DMS153 treated with DMSO at 0.1 percent for 48 hours (cell line): ENCODE measurements around the gene NTN4.
"Not testable (repeated sequence)": the region's sequence is repeated elsewhere in the genome, so short reads cannot be mapped to it uniquely, and the experiment has no call there.

ENCODE experiments used
- DNase-seq: peaks from one replicate; lab custom pipeline; 2025; ENCODE audit not compliant: unreplicated experiment; lab: John Stamatoyannopoulos, UW

Gene NTN4

GRCh38 chr12:95796982-95797289 is 6.4 kb upstream of the NTN4 start:
- no peak for DNase-seq

GRCh38 chr12:95796225-95796981 is 5.8 kb upstream of the NTN4 start:
- no peak for DNase-seq

GRCh38 chr12:95790917-95791849 is 619 bp upstream of the NTN4 start:
- peak; percentile 15 for DNase-seq

- peak; percentile 52 for DNase-seq
These were observed 1.2 kb downstream of the NTN4 start for GRCh38 chr12:95789126-95790032.

- no peak for DNase-seq
These were observed 1.9 kb downstream of the NTN4 start for GRCh38 chr12:95788637-95789036.

- DNase-seq, result no peak
These were observed 3.2 kb downstream of the NTN4 start for GRCh38 chr12:95787274-95787818.

GRCh38 chr12:95784915-95785314 is 5.6 kb downstream of the NTN4 start:
- no peak for DNase-seq

GRCh38 chr12:95784286-95784685 is 6.3 kb downstream of the NTN4 start:
- no peak for DNase-seq

- DNase-seq, result not testable (repeated sequence)
These were observed 15.1 kb downstream of the NTN4 start for GRCh38 chr12:95775466-95775865.

- DNase-seq, result no peak
These were observed 16.1 kb downstream of the NTN4 start for GRCh38 chr12:95774311-95775045.

- DNase-seq, result no peak
These were observed 17.2 kb downstream of the NTN4 start for GRCh38 chr12:95773320-95773719.

GRCh38 chr12:95767703-95768102 is 22.9 kb downstream of the NTN4 start:
- DNase-seq, result no peak

GRCh38 chr12:95766356-95767019 is 24.1 kb downstream of the NTN4 start:
- no peak for DNase-seq

GRCh38 chr12:95764848-95765247 is 25.7 kb downstream of the NTN4 start:
- DNase-seq, result no peak

- peak; percentile 28 for DNase-seq
These were observed 26.7 kb downstream of the NTN4 start for GRCh38 chr12:95763809-95764253.

GRCh38 chr12:95762123-95762785 is 28.3 kb downstream of the NTN4 start:
- DNase-seq, result no peak

GRCh38 chr12:95760371-95760770 is 30.2 kb downstream of the NTN4 start:
- no peak for DNase-seq

GRCh38 chr12:95759718-95760117 is 30.8 kb downstream of the NTN4 start:
- no peak for DNase-seq

GRCh38 chr12:95759039-95759438 is 31.5 kb downstream of the NTN4 start:
- DNase-seq, result no peak
